Stimulated activated CD4-positive, alpha-beta T cell treated with anti-CD3 and anti-CD28 coated beads, Interleukin-1b, Interleukin-23, amount 100 ng/mL, for 4 hours (primary cell): ENCODE results near the gene ARFGAP1.

ENCODE experiments used
- DNase-seq, 2 donors: peaks; one replicate each; pipeline ENCODE4 v3.0.0-alpha.2; 2020; ENCODE audit warnings: low read depth in 2 of 2

Gene ARFGAP1

GRCh38 chr20:63319164-63320040, 46.8 kb downstream of the ARFGAP1 start:
- DNase-seq, result no peak

- DNase-seq, result no peak
These were observed 47.5 kb downstream of the ARFGAP1 start for GRCh38 chr20:63320041-63320511.

GRCh38 chr20:63320616-63321147, 48.1 kb downstream of the ARFGAP1 start:
- no peak for DNase-seq

- no peak for DNase-seq
These were observed 48.7 kb downstream of the ARFGAP1 start for GRCh38 chr20:63321148-63321831.

- no peak for DNase-seq
These were observed 49.7 kb downstream of the ARFGAP1 start for GRCh38 chr20:63322146-63322932.

- DNase-seq, result no peak
These were observed 50.3 kb downstream of the ARFGAP1 start for GRCh38 chr20:63322933-63323273.

- DNase-seq, result no peak
These were observed 50.9 kb downstream of the ARFGAP1 start for GRCh38 chr20:63323357-63323981.

GRCh38 chr20:63325021-63325471, 52.4 kb downstream of the ARFGAP1 start:
- DNase-seq, result no peak

GRCh38 chr20:63325554-63326313, 53.1 kb downstream of the ARFGAP1 start:
- DNase-seq, result no peak

GRCh38 chr20:63326314-63327230, 54.0 kb downstream of the ARFGAP1 start:
- no peak for DNase-seq

GRCh38 chr20:63327231-63327745, 54.7 kb downstream of the ARFGAP1 start:
- DNase-seq, result no peak

- DNase-seq, result no peak
These were observed 55.5 kb downstream of the ARFGAP1 start for GRCh38 chr20:63328026-63328700.

- no peak for DNase-seq
These were observed 56.2 kb downstream of the ARFGAP1 start for GRCh38 chr20:63328718-63329275.

- no peak for DNase-seq
These were observed 56.9 kb downstream of the ARFGAP1 start for GRCh38 chr20:63329331-63330083.

GRCh38 chr20:63330084-63330760, 57.6 kb downstream of the ARFGAP1 start:
- DNase-seq, result no peak

GRCh38 chr20:63330940-63331339, 58.3 kb downstream of the ARFGAP1 start:
- no peak for DNase-seq

GRCh38 chr20:63331741-63332400, 59.3 kb downstream of the ARFGAP1 start:
- DNase-seq, result no peak
